T47D (cell line): ENCODE data around the gene CPT1B.
"Not testable (repeated sequence)": the region's sequence is repeated elsewhere in the genome, so short reads cannot be mapped to it uniquely, and the experiment has no call there.

Experiments
- DNase-seq, 2 experiments: peaks; one replicate each; pipeline versions ENCODE4 v3.0.0 to v3.0.0-alpha.2; 2011 to 2012; ENCODE audit warnings: low read depth in 1 of 2, low spot score in 1 of 2
- JUND ChIP-seq: IDR thresholded peaks from 2 replicates; pipeline ENCODE4 v1.6.1; 2012; ENCODE audit warnings: low read depth
- in situ Hi-C: cut with HindIII; loops from 2 replicates; pipeline ENCODE4 v1.10.0; 2016; ENCODE audit warnings: low sequenced_read_pairs, low pct_unique_long_range_greater_than_20kb

CPT1B gene

GRCh38 chr22:50521710-50522109 lies 56.5 kb downstream of the CPT1B start:
- TF ChIP-seq JUND = no peak
- in situ Hi-C loops = no loop called here
- DNase-seq = no peak

GRCh38 chr22:50520826-50521453 lies 57.3 kb downstream of the CPT1B start:
- in situ Hi-C loops = no loop called here
- TF ChIP-seq JUND = no peak
- no peak for DNase-seq

- DNase-seq, in situ Hi-C loops: not testable (repeated sequence)
These were observed 58.0 kb downstream of the CPT1B start for GRCh38 chr22:50520184-50520583.

GRCh38 chr22:50519151-50519550 lies 59.1 kb downstream of the CPT1B start:
- no peak for TF ChIP-seq JUND
- DNase-seq = no peak
- in situ Hi-C loops = no loop called here
